Liver (tissue), 3 donors: ENCODE results near the gene ITGB1BP1.

ENCODE experiments used
- GABPA ChIP-seq, 2 donors: IDR thresholded peaks in 1 of 2; conservative IDR thresholded peaks in 1 of 2; 2 replicates each; pipeline ENCODE4 v1.6.1; 2016; ENCODE audit warnings: antibody characterized with exemption in 2 of 2, mild to moderate bottlenecking in 1 of 2, moderate library complexity in 1 of 2
- JUND ChIP-seq, 2 donors: IDR thresholded peaks; 2 replicates each; pipeline ENCODE4 v1.6.1; 2016; ENCODE audit warnings: antibody characterized with exemption in 2 of 2
- NR2F2 ChIP-seq: IDR thresholded peaks from 2 replicates; pipeline ENCODE4 v1.6.1; 2016; ENCODE audit warnings: antibody characterized with exemption
- YY1 ChIP-seq: IDR thresholded peaks from 2 replicates; pipeline ENCODE4 v1.6.1; 2016; ENCODE audit warnings: antibody characterized with exemption, mild to moderate bottlenecking
- ZBTB33 ChIP-seq: IDR thresholded peaks from 2 replicates; pipeline ENCODE4 v1.6.1; 2016; ENCODE audit warnings: antibody characterized with exemption
- TF ChIP-seq, protein P1 (sequence below): IDR thresholded peaks from 2 replicates; pipeline ENCODE4 v1.6.1; 2016; ENCODE audit warnings: antibody characterized with exemption
- TF ChIP-seq, protein P2 (sequence below): fragments of 150-350 bp; IDR thresholded peaks from 2 replicates; pipeline ENCODE4 v1.5.1; 2017; ENCODE audit warnings: improper control_type of control experiment, low read depth, low read length; ENCODE audit not compliant: missing input control
- donor health status: healthy.
- donor health status: healthy.

- TF ChIP-seq, protein P1, sequence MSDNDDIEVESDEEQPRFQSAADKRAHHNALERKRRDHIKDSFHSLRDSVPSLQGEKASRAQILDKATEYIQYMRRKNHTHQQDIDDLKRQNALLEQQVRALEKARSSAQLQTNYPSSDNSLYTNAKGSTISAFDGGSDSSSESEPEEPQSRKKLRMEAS, result no peak
- TF ChIP-seq, protein P2, sequence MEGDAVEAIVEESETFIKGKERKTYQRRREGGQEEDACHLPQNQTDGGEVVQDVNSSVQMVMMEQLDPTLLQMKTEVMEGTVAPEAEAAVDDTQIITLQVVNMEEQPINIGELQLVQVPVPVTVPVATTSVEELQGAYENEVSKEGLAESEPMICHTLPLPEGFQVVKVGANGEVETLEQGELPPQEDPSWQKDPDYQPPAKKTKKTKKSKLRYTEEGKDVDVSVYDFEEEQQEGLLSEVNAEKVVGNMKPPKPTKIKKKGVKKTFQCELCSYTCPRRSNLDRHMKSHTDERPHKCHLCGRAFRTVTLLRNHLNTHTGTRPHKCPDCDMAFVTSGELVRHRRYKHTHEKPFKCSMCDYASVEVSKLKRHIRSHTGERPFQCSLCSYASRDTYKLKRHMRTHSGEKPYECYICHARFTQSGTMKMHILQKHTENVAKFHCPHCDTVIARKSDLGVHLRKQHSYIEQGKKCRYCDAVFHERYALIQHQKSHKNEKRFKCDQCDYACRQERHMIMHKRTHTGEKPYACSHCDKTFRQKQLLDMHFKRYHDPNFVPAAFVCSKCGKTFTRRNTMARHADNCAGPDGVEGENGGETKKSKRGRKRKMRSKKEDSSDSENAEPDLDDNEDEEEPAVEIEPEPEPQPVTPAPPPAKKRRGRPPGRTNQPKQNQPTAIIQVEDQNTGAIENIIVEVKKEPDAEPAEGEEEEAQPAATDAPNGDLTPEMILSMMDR, result no peak
- TF ChIP-seq YY1, result no peak
- TF ChIP-seq NR2F2, result no peak
- no peak for TF ChIP-seq ZBTB33
- no peak for TF ChIP-seq JUND (IDR thresholded peaks at IDR 0.05)
- TF ChIP-seq GABPA (IDR thresholded peaks at IDR 0.05 in 1 of 2, conservative IDR thresholded peaks at IDR 0.05 in 1 of 2), result no peak
Observed at GRCh38 chr2:9471206-9471605, 47.9 kb upstream of the ITGB1BP1 start.
